ENCODE measurements around the gene USP17L12. TPM values are rescaled to one million over a fixed set of nuclear protein-coding genes. Genes with fewer than 3 reads are reported as not detected.
"Not testable (repeated sequence)": the region's sequence is repeated elsewhere in the genome, so short reads cannot be mapped to it uniquely, and the experiment has no call there.

USP17L12 gene
- total and polyA plus RNA-seq, 12 donors = not detected

DNA sequence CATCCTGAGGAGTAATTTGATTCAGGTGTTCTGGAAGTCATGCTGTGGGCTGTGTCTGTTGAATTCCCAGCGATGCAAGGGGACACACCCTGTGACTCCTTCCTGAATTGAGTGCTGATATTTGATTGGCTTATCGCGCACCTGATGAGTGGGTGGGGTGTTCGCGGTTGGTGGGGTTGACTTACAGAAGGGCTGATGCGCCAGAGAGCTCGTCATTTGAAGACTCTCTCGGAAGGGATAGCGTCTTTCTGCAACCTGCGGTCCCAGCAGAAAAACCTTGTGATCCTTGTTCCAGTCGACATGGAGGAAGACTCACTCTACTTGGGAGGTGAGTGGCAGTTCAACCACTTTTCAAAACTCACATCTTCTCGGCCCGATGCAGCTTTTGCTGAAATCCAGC lies 33.1 kb downstream of the USP17L12 start, which contains the start of gene USP17L19:
Gene USP17L19 (plus strand): TSS at position 301 of the 400 bp plus-strand sequence. CDS start 0 bp downstream, at position 301.
- H3K27me3 ChIP-seq; DNase-seq; ATAC-seq; H3K4me1 ChIP-seq; H3K27ac ChIP-seq; H3K9me3 ChIP-seq; intact Hi-C loops (cut with DNase I); H3K4me3 ChIP-seq; H3K36me3 ChIP-seq: not testable (repeated sequence)
- WGBS, 2 donors = no CpG with 5 or more reads among the region's 13 CpGs

DNA sequence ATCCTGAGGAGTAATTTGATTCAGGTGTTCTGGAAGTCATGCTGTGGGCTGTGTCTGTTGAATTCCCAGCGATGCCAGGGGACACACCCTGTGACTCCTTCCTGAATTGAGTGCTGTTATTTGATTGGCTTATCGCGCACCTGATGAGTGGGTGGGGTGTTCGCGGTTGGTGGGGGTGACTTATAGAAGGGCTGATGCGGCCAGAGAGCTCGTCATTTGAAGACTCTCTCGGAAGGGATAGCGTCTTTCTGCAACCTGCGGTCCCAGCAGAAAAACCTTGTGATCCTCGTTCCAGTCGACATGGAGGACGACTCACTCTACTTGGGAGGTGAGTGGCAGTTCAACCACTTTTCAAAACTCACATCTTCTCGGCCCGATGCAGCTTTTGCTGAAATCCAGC lies 37.9 kb downstream of the USP17L12 start, which contains the start of gene USP17L20:
Gene USP17L20 (plus strand): TSS at position 301 of the 400 bp plus-strand sequence. CDS start 0 bp downstream, at position 301.
- H3K4me1 ChIP-seq = not testable (repeated sequence)

GRCh38 chr4:9262572-9262971 lies 42.6 kb downstream of the USP17L12 start, which contains the start of gene USP17L21:
TSS of gene USP17L21 (plus strand) at chr4:9262872. CDS start at chr4:9262872, 0 bp downstream.
- H3K9me3 ChIP-seq; H3K4me3 ChIP-seq; H3K27me3 ChIP-seq; H3K27ac ChIP-seq; H3K4me1 ChIP-seq; H3K36me3 ChIP-seq; DNase-seq; intact Hi-C loops (cut with DNase I); ATAC-seq: not testable (repeated sequence)
- WGBS, 2 donors = no CpG with 5 or more reads among the region's 13 CpGs

More for the DNA sequence above, 37.9 kb downstream of the USP17L12 start, which contains the start of gene USP17L20:
- H3K36me3 ChIP-seq; H3K4me3 ChIP-seq; H3K9me3 ChIP-seq; H3K27ac ChIP-seq; intact Hi-C loops (cut with DNase I); DNase-seq; H3K27me3 ChIP-seq; ATAC-seq: not testable (repeated sequence)
- WGBS, 2 donors = no CpG with 5 or more reads among the region's 15 CpGs

DNA sequence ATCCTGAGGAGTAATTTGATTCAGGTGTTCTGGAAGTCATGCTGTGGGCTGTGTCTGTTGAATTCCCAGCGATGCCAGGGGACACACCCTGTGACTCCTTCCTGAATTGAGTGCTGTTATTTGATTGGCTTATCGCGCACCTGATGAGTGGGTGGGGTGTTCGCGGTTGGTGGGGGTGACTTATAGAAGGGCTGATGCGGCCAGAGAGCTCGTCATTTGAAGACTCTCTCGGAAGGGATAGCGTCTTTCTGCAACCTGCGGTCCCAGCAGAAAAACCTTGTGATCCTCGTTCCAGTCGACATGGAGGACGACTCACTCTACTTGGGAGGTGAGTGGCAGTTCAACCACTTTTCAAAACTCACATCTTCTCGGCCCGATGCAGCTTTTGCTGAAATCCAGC lies 47.4 kb downstream of the USP17L12 start, which contains the start of gene USP17L22:
Gene USP17L22 (plus strand): TSS at position 301 of the 400 bp plus-strand sequence. CDS start 0 bp downstream, at position 301.
- no CpG with 5 or more reads among the region's 15 CpGs for WGBS, 2 donors
- H3K27me3 ChIP-seq; DNase-seq; ATAC-seq; H3K36me3 ChIP-seq; H3K9me3 ChIP-seq; H3K27ac ChIP-seq; intact Hi-C loops (cut with DNase I); H3K4me3 ChIP-seq; H3K4me1 ChIP-seq: not testable (repeated sequence)

Other genes starting within 250 kb of the USP17L12 start
- gene FAM90A26, start 49.7 kb upstream of the USP17L12 start, total RNA-seq = not detected
- not detected for gene FAM90A26, start 49.7 kb upstream of the USP17L12 start, polyA plus RNA-seq
- gene USP17L10, start 9.5 kb upstream of the USP17L12 start, total RNA-seq = not detected
- not detected for gene USP17L10, start 9.5 kb upstream of the USP17L12 start, polyA plus RNA-seq
- not detected for gene USP17L11, start 4.7 kb upstream of the USP17L12 start, total RNA-seq
- gene USP17L11, start 4.7 kb upstream of the USP17L12 start, polyA plus RNA-seq = not detected
- gene USP17L13, start 4.7 kb downstream of the USP17L12 start, total RNA-seq = not detected
- gene USP17L13, start 4.7 kb downstream of the USP17L12 start, polyA plus RNA-seq = not detected
- not detected for gene USP17L15, start 14.2 kb downstream of the USP17L12 start, total RNA-seq
- gene USP17L15, start 14.2 kb downstream of the USP17L12 start, polyA plus RNA-seq = not detected
- not detected for gene USP17L17, start 23.7 kb downstream of the USP17L12 start, total RNA-seq
- gene USP17L17, start 23.7 kb downstream of the USP17L12 start, polyA plus RNA-seq = not detected
- not detected for gene USP17L18, start 28.5 kb downstream of the USP17L12 start, total RNA-seq
- gene USP17L18, start 28.5 kb downstream of the USP17L12 start, polyA plus RNA-seq = not detected
- not detected for gene USP17L19, start 33.2 kb downstream of the USP17L12 start, total RNA-seq
- gene USP17L19, start 33.2 kb downstream of the USP17L12 start, polyA plus RNA-seq = not detected
- gene USP17L20, start 38.0 kb downstream of the USP17L12 start, total RNA-seq = not detected
- gene USP17L20, start 38.0 kb downstream of the USP17L12 start, polyA plus RNA-seq = not detected
- gene USP17L21, start 42.7 kb downstream of the USP17L12 start, total RNA-seq = not detected
- not detected for gene USP17L21, start 42.7 kb downstream of the USP17L12 start, polyA plus RNA-seq
- gene USP17L22, start 47.5 kb downstream of the USP17L12 start, total RNA-seq = not detected
- not detected for gene USP17L22, start 47.5 kb downstream of the USP17L12 start, polyA plus RNA-seq
- not detected for gene USP17L24, start 105.0 kb downstream of the USP17L12 start, total RNA-seq
- gene USP17L24, start 105.0 kb downstream of the USP17L12 start, polyA plus RNA-seq = not detected
- not detected for gene USP17L25, start 109.8 kb downstream of the USP17L12 start, total RNA-seq
- gene USP17L25, start 109.8 kb downstream of the USP17L12 start, polyA plus RNA-seq = not detected
- not detected for gene USP17L26, start 114.5 kb downstream of the USP17L12 start, total RNA-seq
- not detected for gene USP17L26, start 114.5 kb downstream of the USP17L12 start, polyA plus RNA-seq
- gene USP17L5, start 119.3 kb downstream of the USP17L12 start, total RNA-seq = not detected
- gene USP17L5, start 119.3 kb downstream of the USP17L12 start, polyA plus RNA-seq = not detected
- gene USP17L27, start 124.0 kb downstream of the USP17L12 start, total RNA-seq = not detected
- not detected for gene USP17L27, start 124.0 kb downstream of the USP17L12 start, polyA plus RNA-seq
- gene USP17L28, start 128.7 kb downstream of the USP17L12 start, total RNA-seq = not detected
- gene USP17L28, start 128.7 kb downstream of the USP17L12 start, polyA plus RNA-seq = not detected
- not detected for gene USP17L29, start 133.5 kb downstream of the USP17L12 start, total RNA-seq
- not detected for gene USP17L29, start 133.5 kb downstream of the USP17L12 start, polyA plus RNA-seq
- not detected for gene USP17L30, start 143.0 kb downstream of the USP17L12 start, total RNA-seq
- not detected for gene USP17L30, start 143.0 kb downstream of the USP17L12 start, polyA plus RNA-seq
- gene DEFB131A, start 224.3 kb downstream of the USP17L12 start, total RNA-seq = not detected
- not detected for gene DEFB131A, start 224.3 kb downstream of the USP17L12 start, polyA plus RNA-seq